HG02678 (cell line): ENCODE results near the gene APBB1IP.

Source experiments
- ATAC-seq: cut with Tn5 transposase; IDR thresholded peaks from one replicate; pipeline ENCODE4 v1.9.1; 2021; ENCODE audit warnings: mild to moderate bottlenecking, moderate library complexity; ENCODE audit not compliant: unreplicated experiment

Gene APBB1IP

GRCh38 chr10:26505491-26505890 is 67.3 kb downstream of the APBB1IP start:
- ATAC-seq: no peak

DNA sequence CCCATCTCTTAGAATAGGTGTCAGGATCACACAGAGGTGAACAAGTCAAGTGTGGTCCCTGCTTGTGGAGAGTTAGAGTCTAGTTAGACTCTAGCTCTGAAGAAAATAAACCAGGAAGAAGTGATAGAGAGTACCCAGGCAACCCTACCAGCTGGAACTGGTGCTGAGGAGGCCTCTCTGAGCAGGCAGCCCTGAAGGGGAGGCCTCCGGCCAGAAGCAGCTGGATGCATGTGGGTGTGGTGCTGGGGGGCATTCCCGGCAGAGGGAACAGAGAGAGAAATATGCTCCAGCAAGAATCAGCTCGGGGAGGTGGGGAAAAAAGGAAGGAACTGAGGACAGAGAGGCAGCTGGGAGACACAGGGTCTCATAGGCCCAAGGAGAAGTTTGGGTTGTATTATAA is 68.6 kb downstream of the APBB1IP start:
- no peak for ATAC-seq

- ATAC-seq: no peak
Measured at GRCh38 chr10:26507441-26507840, 69.3 kb downstream of the APBB1IP start.

GRCh38 chr10:26508016-26508415 is 69.9 kb downstream of the APBB1IP start:
- ATAC-seq: no peak

DNA sequence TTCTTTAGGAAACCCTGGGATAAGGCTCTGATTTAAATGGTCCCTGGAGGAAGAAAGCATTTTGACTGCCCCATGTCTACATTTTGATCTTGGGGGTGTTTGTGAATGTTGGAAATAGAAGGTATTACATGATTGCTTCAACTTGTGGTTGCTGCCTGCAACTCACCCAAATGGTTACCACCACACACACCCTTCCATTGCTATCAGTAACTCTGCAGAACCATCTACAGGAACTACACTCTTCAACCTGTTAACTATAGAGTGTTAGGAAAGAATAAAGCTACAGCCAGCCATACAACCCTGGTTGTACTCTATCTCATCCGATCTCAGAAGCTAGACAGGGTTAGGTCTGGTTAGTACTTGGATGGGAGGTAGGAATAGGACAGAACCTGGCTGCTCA is 71.2 kb downstream of the APBB1IP start:
- ATAC-seq: no peak

GRCh38 chr10:26513101-26513500 is 75.0 kb downstream of the APBB1IP start:
- no peak for ATAC-seq

DNA sequence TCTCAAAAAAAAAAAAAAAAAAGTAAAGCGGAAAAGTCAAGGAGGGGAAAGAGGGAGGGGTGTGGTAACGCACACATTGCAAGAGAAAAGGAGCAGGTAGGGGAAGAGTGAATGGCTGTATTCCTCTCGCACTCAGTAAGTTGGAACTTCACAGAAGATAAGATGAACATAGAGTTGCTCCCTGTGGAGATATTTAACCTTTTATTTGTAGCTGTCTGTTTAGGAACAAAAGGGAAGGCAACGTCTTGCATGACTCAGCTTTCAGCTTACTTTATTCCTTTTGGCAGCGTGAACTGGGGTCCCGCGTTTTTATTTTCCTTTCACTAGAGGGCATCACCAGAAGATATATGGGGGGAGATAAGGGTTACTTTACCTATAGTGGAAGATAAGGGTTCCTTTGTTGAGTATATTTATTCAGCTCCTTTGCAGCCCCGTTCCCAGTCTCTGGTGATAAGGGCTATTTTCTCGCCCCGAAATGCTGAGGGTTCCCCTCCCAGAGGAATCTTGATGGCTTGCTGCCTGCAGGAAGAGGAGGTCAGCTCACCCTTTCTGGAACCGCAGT is 78.5 kb downstream of the APBB1IP start:
- no peak for ATAC-seq

DNA sequence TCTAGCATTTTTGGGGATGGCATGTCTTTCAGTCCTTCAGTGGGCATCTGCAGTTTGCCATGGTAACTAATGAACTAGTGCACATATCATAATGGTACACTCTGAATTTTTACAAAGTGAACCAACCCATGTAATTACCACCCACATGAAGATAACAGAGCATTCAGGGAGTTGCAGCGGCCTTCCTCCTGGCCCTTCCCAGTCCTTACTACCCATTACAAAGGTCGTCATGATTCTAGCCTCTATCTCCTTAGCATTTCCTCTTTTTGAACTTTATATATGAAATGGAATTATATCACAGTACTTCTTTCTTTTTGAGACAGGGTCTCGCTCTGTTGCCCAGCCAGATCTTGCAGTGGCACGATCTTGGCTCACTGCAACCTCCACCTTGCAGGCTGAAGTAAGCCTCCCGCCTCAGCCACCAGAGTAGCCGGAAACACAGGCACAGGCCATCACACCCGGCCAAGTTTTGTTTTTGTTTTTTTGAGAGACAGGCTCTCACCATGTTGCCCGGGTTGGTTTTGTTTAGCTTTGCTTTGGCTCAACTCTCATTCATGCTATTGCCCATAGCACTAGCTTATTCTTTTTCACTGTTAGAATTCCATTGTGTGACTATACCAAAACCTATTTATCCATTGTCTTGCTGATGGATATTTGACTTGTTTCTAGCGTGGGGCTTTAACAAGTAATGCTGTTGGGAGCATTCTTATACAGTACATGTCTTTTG is 79.2 kb downstream of the APBB1IP start:
- ATAC-seq: no peak

DNA sequence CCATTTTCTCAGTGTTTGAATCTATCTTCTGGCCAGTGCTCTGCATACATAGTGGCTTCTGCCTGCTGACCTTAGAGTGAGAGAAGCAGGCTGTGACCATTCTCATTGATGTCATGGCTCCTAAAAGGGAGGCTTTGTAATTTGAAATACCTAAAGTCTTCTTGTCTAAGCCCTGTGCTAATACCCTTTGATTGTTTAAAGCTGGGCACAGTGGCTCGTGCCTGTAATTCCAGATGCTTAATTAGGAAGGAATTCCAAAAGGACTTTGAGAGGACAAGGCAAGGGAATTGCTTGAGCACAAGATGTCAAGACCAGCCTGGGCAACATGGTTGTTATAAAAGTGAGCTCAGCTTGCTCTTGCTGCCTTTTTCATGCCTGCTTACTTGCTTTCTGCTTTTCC is 81.7 kb downstream of the APBB1IP start:
- no peak for ATAC-seq

- ATAC-seq: no peak
Measured at GRCh38 chr10:26520575-26520974, 82.4 kb downstream of the APBB1IP start.

DNA sequence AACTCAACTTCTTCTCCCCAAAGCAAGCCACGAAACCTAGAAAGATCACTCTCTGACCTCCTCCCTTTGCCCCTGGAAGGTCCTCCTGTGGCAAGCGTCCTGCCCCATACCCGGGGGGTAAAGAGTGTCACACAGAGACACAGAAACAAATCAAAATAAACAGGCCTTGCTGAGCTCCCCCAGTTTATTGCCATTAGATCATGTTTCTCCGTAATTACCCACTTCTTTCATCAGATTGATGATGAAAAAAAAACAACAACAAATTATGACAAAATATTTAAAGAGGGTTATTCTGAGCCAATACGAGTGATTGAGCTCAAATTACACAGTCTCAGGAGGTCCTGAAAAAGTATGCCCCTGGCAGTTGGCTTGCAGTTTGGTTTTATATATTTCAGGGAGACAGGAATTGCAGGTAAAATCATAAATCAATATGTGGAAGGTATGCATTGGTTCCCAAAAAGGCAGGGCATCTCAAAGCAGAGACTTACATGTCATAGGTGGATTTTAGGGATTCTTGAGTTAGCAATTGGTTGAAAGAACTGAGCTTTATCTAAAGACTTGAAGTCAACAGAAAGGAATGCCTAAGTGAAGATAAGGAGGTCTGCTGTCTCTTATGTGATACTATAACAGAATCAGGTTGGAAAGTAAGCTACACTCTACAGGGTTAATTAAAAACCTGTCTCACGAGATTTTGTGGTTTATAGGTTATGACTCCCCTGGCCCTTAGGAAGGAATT is 86.2 kb downstream of the APBB1IP start:
- ATAC-seq: no peak

- ATAC-seq: no peak
Measured at GRCh38 chr10:26525586-26525985, 87.4 kb downstream of the APBB1IP start.

DNA sequence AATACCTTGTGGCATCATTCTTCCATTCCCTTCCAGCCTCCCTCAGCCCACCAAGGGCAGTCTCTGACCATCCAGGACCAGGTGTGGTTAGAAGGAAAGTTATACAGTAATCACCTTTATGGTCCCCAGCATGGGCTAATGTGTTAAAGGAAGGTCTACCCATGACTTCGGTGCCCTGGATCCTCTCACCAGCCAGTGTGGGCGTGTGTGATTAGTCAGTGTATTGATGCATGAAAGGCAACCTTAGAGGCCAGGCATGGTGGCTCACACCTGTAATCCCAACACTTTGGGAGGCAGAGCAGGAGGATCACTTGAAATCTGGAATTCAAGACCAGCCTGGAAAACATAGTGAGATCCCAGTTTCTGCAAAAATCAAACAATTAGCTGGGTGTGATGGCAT is 88.9 kb downstream of the APBB1IP start:
- ATAC-seq: no peak

DNA sequence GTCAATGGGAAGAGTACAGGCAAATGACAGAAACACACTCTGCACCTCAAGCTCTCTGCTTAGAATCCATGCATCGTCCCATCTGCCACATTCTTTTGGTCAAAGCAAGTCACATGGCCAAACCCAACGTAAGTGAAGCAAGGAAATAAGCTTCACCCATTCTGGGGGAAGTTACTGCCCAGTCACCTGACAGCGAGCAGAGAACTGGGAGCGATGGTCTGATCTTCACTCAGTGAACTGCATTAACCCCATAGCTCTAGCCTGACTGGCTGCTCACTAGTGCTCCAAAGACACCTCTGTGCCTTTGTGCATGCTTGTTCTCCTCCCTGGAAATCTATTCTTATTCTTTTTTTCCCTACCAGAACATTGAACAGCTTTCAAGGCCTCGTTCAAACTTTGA is 89.9 kb downstream of the APBB1IP start:
- no peak for ATAC-seq

- peak; percentile 64 for ATAC-seq
Measured at GRCh38 chr10:26528715-26529393, 90.7 kb downstream of the APBB1IP start.

DNA sequence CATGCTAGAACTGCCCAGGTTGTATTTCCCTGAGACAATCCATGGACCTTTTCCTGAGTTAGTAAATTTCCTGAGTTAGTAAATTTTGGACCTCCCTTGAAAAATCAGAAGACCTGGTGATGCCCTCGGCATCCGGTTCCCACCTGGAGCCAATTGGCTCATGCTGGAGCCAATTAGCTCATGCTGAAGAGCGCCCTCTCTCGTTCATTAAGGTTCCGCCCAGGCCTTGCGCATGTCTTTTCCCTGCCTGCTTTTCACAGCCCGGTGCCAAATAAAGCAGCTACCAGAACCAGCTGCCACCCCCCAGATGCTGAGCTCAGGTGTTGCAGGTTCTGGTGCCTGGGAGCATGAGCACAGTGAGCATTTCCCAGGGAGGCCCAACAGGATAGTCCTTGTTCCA is 96.2 kb downstream of the APBB1IP start:
- ATAC-seq: no peak

DNA sequence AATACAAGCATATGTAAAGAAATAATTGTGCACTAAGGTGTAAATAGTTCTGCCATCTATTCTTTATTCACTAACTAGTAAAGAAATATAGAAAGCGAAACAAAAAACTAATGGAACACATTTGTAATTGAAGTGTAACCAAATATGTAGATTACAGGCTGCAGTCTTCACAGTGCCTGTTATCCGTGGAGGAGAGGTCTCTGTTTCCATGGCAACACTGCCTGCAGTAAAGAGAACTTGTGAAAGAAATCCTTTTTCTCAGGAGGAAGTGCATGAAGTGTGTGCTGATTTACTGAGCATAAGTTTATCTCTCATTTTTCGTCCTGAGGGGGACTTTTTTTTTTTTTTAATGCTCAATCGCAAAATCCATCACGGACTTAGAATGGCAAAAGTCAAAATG is 102.5 kb downstream of the APBB1IP start:
- ATAC-seq: no peak

DNA sequence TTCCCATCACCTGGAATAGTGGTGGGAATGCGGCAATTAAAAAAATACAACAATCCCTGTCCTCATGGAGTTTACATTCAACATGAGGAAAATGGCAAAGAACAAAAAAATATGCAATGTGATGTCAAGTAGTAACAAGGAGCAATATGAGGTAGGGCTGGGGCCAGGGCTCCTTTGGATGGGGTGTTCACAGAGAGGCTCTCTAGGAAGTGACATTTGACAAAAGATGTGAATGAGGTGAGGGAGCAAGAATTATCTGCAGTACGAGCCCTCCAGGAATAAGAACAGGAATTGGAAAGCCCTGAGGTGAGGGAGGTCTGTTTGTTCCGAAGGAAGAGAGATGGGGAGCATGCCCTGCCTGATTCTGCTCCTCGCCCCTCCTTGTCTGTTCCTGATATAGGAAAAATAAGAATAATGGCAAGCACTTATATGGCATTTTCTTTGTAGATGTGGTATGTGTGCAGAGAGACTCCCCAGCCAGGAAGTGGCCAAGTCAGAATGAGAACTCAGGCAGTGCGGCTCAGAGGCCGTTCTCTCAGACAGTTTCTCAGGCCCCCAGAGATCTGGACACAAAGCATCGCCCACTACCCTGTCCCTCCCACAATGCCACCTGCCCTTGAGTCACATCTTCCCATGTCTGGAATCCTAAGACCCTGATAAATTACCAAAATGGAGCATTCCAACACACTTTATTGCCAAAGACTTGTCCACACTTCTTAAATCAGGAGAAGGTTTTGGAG is 105.6 kb downstream of the APBB1IP start:
- peak; percentile 66 for ATAC-seq

DNA sequence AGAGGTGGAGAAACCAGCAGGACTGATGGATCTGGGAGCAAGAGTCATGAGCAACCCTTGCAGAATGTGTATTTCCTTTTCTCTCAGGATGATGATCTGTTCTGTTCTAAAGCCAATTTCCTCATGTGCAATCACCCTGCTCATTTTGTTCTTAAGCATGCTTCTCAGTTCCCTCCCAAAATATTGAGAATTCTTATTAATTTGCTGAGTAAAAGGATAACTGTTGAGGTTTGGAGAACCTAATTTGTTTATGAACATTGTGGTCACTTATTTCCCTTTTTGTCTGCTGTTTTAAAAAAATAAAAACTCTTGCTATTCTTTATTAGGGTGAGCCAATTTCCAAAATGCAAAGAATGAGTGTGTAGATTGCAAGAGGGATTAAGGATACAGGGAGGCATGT is 106.8 kb downstream of the APBB1IP start:
- no peak for ATAC-seq

- no peak for ATAC-seq
Measured at GRCh38 chr10:26550774-26551526, 112.8 kb downstream of the APBB1IP start.
